GM12872 (cell line): ENCODE results near the gene SERINC2.

Experiments used
- TF ChIP-seq, protein P1 (sequence below): IDR thresholded peaks from 3 replicates; pipeline ENCODE4 v1.5.1; 2011; ENCODE audit warnings: low read depth, mild to moderate bottlenecking, low read length, moderate library complexity; ENCODE audit not compliant: insufficient read depth

SERINC2 gene

DNA sequence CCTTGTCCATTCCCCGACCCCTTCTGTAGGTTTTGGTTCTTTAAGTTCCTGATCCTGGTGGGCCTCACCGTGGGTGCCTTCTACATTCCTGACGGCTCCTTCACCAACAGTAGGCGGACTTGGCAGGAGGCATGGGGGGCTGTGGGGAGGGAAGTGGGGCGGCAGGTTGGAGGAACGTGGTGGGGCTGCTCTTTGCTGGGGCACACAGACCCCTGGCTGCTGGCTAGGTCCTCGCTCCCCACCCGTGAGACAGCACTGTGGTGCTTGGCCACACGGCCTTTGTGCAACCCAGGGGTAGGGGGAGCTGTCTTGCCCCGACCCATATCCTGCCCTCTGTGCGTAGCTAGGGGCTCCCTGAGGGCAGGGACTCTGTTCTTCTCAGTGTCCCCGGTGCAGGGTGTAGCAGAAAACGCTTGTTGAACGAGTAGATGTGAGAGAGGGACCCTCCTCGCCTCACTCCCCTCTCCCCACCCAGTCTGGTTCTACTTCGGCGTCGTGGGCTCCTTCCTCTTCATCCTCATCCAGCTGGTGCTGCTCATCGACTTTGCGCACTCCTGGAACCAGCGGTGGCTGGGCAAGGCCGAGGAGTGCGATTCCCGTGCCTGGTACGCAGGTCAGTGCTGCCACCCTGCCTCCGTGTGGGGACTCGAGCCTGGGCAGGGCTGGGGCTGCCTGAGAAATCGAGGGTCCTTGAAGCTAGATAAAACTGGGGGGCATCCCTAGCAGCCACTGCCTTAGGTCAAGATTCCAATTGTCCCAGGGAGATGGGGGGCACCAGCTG is 12.5 kb downstream of the SERINC2 start:
- TF ChIP-seq, protein P1, sequence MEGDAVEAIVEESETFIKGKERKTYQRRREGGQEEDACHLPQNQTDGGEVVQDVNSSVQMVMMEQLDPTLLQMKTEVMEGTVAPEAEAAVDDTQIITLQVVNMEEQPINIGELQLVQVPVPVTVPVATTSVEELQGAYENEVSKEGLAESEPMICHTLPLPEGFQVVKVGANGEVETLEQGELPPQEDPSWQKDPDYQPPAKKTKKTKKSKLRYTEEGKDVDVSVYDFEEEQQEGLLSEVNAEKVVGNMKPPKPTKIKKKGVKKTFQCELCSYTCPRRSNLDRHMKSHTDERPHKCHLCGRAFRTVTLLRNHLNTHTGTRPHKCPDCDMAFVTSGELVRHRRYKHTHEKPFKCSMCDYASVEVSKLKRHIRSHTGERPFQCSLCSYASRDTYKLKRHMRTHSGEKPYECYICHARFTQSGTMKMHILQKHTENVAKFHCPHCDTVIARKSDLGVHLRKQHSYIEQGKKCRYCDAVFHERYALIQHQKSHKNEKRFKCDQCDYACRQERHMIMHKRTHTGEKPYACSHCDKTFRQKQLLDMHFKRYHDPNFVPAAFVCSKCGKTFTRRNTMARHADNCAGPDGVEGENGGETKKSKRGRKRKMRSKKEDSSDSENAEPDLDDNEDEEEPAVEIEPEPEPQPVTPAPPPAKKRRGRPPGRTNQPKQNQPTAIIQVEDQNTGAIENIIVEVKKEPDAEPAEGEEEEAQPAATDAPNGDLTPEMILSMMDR, result no peak

DNA sequence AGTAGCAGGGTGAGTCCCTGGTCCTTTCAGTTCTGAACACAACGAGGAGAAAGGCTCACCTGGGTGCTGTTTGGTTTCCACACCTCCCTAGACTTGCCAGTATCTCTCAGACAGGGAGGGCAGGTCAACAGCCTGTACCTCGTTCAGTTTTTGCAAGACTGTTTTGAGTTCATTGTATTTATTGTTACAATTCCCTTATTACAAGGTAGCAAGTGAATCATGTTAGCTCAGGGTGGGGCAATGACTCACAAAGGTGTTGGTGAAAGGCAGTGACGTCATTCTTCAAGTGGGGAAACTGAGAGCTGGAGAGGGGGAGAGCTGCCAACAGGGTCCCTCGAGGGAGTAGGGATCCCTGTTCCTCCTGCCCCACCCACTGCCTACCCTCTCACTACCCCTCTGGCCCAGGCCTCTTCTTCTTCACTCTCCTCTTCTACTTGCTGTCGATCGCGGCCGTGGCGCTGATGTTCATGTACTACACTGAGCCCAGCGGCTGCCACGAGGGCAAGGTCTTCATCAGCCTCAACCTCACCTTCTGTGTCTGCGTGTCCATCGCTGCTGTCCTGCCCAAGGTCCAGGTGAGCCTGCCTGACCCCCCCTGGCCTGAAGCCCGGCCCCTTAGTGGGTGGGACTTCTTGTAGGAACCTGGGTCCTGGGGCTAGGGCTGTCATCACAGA is 13.4 kb downstream of the SERINC2 start:
- TF ChIP-seq, protein P1, result no peak

DNA sequence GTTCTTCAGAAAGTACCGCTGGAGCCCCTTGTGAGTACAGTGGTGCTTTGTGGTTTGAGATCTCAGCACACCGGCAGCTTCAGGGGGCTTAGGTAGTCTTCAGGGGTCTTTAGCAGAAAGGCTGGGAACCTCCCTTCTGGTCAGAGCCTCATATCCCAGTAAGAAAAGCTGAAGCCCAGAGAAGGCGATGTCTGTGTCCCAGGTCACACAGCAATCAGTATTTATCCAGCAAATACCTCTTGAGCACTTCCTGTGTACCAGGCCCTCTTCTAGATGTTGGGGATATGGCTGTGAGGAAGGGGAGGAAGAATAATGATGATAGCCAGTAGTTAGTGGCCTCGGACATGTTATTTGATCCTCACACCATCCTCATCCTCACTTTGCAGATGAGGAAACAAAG is 14.3 kb downstream of the SERINC2 start:
- TF ChIP-seq, protein P1, result no peak

DNA sequence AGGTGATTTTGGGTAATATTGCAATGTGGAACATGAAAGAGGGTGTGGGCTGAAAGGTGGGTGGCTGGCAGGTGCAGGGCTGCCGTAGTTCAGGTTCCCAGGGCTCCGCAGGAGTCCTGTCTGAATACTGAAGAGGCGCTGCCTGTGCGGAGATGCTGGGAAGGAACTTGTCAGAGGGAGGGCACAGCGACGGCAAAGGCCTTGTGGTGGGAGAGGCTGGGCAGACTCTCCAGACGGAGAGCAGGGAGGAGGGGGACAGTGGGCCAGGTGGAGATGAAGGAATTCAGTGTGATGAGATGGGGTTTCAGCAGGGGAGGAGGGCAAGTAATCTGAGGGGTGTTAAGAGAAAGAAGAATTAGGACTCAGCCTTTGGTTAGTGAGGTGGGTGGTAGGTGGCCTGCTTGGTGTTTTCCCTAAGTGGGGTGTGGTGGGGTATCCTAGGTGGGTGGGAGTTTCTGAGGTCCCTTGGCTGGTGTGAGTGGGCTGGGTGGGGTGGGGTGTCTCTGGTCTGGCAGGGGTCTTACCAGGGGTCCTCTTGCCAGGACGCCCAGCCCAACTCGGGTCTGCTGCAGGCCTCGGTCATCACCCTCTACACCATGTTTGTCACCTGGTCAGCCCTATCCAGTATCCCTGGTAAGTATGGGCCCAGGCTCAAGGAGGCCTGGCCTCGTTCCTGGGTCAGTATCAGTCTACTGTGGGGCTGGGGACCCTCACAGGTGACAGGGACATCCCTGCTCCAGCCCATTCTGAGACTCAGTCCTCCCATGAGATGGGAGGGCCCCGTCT is 15.6 kb downstream of the SERINC2 start:
- TF ChIP-seq, protein P1, result no peak

DNA sequence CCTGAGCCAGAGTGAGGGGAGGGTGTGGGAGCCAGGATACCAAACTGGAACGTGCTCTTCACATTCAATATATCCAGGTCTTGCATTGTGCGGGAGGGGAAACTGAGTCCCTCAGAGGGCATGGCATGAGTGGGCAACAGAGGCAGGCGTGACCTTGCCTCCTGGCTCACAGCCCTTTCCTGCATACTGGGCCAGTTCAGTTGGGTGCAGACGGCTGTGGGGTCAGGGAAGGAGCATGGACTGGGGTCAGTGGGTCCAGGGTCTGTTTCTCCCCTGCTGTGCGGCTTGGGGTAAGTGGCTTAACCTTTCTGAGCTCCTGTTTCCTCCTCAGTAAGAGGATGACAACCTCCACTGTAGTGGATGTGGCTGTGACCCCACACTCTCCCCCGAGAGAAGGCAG is 16.6 kb downstream of the SERINC2 start:
- TF ChIP-seq, protein P1, result no peak

DNA sequence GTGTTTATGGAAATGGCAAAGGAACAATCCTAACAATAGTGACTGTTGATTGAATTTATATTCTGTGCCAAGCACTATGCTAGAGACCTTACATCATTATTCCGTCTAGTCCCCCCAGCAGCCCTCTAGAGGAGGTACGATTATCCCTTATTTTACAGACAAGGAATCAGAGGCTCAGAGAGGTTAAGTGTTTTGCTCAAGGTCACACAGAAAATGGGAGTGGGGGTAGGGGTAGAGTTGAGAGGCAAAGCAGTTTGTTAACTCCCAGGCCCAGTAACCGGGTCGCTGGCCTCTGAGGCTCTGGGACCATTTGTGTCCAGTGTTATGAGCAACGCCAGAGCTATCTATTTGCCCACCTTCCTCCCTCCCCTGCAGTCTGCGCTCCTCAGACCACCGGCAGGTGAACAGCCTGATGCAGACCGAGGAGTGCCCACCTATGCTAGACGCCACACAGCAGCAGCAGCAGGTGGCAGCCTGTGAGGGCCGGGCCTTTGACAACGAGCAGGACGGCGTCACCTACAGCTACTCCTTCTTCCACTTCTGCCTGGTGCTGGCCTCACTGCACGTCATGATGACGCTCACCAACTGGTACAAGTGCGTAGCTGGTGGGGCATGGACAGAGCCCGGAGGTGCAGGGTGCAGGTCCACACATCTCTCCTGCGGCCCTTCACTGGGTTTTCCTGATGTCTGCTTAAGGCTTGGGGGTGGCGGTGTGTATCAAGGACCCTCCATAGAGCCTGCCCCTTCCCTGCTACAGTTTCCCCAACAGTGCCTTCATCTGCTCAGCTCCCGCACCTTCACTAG is 19.8 kb downstream of the SERINC2 start:
- TF ChIP-seq, protein P1, result no peak
